NCI-H1694 (cell line): ENCODE measurements around the gene GBP3.
"Not testable (repeated sequence)": the region's sequence is repeated elsewhere in the genome, so short reads cannot be mapped to it uniquely, and the experiment has no call there.

ENCODE experiments used
- DNase-seq: peaks from one replicate; lab custom pipeline; 2025; lab: John Stamatoyannopoulos, UW

The GBP3 gene

GRCh38 chr1:88979054-88979748 is 43.5 kb downstream of the GBP3 start:
- no peak for DNase-seq

- DNase-seq: no peak
Observed at GRCh38 chr1:88976235-88976634, 46.4 kb downstream of the GBP3 start.

GRCh38 chr1:88974616-88975172 is 48.0 kb downstream of the GBP3 start:
- DNase-seq: not testable (repeated sequence)

GRCh38 chr1:88973520-88974137 is 49.0 kb downstream of the GBP3 start:
- DNase-seq: no peak

- no peak for DNase-seq
Observed at GRCh38 chr1:88961647-88962275, 60.9 kb downstream of the GBP3 start.

GRCh38 chr1:88961081-88961480 is 61.6 kb downstream of the GBP3 start:
- DNase-seq: no peak
